Measurements from ENCODE around the gene RABEPK.
"Not testable (repeated sequence)": the region's sequence is repeated elsewhere in the genome, so short reads cannot be mapped to it uniquely, and the experiment has no call there.

The RABEPK gene

GRCh38 chr9:125235804-125236519 is 35.6 kb downstream of the RABEPK start:
- Histone ChIP-seq H3K27me3 (ENCODE audit: insufficient read depth, insufficient read length) (no peaks in the 10 kb centered on the region), H3K36me3 (ENCODE audit: insufficient read depth, insufficient read length, low read length) (peaks cover 83% of the 10 kb centered on the region), H3K9me3 (ENCODE audit: insufficient read depth, low read length) (no peaks in the 10 kb centered on the region), H3K9ac (ENCODE audit: insufficient read length, low read depth) (no peak overlapping the region), H3K4me1 (ENCODE audit: insufficient read depth, insufficient read length) (peaks cover 3% of the 10 kb centered on the region), H3K4me3 (ENCODE audit: insufficient read length, low read depth) (no peak overlapping the region)
- no peak for TF ChIP-seq ZNF274 (IDR thresholded peaks at IDR 0.05; ENCODE audit: low read depth, low read length)
- TF ChIP-seq YY1 (IDR thresholded peaks at IDR 0.05; ENCODE audit: insufficient read depth, insufficient read length): no peak
- no peak for TF ChIP-seq SUZ12 (IDR thresholded peaks at IDR 0.05; ENCODE audit: extremely low read depth, insufficient read depth, insufficient read length)
- no peak for DNase-seq (ENCODE audit: low read depth, low spot score)

- H3K4me3 ChIP-seq (ENCODE audit: insufficient read length, low read depth); H3K27me3 ChIP-seq (ENCODE audit: insufficient read depth, insufficient read length); DNase-seq (ENCODE audit: low read depth, low spot score); H3K4me1 ChIP-seq (ENCODE audit: insufficient read depth, insufficient read length); H3K9me3 ChIP-seq (ENCODE audit: insufficient read depth, low read length); H3K9ac ChIP-seq (ENCODE audit: insufficient read length, low read depth): not testable (repeated sequence)
- peaks cover 77% of the 10 kb centered on the region for H3K36me3 ChIP-seq (ENCODE audit: insufficient read depth, insufficient read length, low read length)
Observed at GRCh38 chr9:125236520-125237159, 36.3 kb downstream of the RABEPK start.

- H3K4me1 ChIP-seq (ENCODE audit: insufficient read depth, insufficient read length): peaks cover 3% of the 10 kb centered on the region
- no peaks in the 10 kb centered on the region for H3K9me3 ChIP-seq (ENCODE audit: insufficient read depth, low read length)
- no peak for DNase-seq (ENCODE audit: low read depth, low spot score)
- H3K27me3 ChIP-seq (ENCODE audit: insufficient read depth, insufficient read length): no peaks in the 10 kb centered on the region
- TF ChIP-seq ZNF274 (IDR thresholded peaks at IDR 0.05; ENCODE audit: low read depth, low read length) (no peak), YY1 (IDR thresholded peaks at IDR 0.05; ENCODE audit: insufficient read depth, insufficient read length) (no peak), SUZ12 (IDR thresholded peaks at IDR 0.05; ENCODE audit: extremely low read depth, insufficient read depth, insufficient read length) (no peak)
- no peak overlapping the region for H3K4me3 ChIP-seq (ENCODE audit: insufficient read length, low read depth)
- peaks cover 72% of the 10 kb centered on the region for H3K36me3 ChIP-seq (ENCODE audit: insufficient read depth, insufficient read length, low read length)
- H3K9ac ChIP-seq (ENCODE audit: insufficient read length, low read depth): no peak overlapping the region
Observed at GRCh38 chr9:125238127-125238914, 38.0 kb downstream of the RABEPK start.

DNA sequence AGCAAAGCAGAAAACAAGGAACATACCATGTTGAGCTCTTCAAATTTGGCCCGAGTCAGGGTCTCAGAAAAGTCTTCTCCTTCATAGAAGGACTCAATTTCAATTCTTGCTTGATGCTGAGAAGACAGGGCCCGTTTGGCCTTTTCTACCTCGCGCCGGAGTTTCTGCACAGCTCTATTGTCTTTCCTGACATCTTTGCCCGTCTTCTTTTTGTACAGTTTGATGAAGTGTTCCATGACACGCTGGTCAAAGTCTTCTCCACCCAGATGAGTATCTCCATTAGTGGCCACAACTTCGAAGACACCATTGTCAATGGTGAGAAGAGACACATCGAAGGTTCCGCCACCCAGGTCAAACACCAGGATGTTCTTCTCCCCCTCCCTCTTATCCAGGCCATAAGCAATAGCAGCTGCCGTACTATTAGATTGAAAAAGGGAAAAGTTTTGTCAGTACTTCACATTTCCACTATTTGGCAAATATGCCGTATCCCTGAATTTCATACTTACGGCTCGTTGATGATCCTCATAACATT is 38.6 kb downstream of the RABEPK start:
- H3K27me3 ChIP-seq (ENCODE audit: insufficient read depth, insufficient read length): no peaks in the 10 kb centered on the region
- H3K9me3 ChIP-seq (ENCODE audit: insufficient read depth, low read length): no peaks in the 10 kb centered on the region
- H3K9ac ChIP-seq (ENCODE audit: insufficient read length, low read depth): no peak overlapping the region
- peaks cover 3% of the 10 kb centered on the region for H3K4me1 ChIP-seq (ENCODE audit: insufficient read depth, insufficient read length)
- peaks cover 65% of the 10 kb centered on the region for H3K36me3 ChIP-seq (ENCODE audit: insufficient read depth, insufficient read length, low read length)
- no peak for TF ChIP-seq SUZ12 (IDR thresholded peaks at IDR 0.05; ENCODE audit: extremely low read depth, insufficient read depth, insufficient read length)
- no peak for TF ChIP-seq YY1 (IDR thresholded peaks at IDR 0.05; ENCODE audit: insufficient read depth, insufficient read length)
- no peak for TF ChIP-seq ZNF274 (IDR thresholded peaks at IDR 0.05; ENCODE audit: low read depth, low read length)
- peak overlapping the region; percentile 11 for H3K4me3 ChIP-seq (ENCODE audit: insufficient read length, low read depth)
- no peak for DNase-seq (ENCODE audit: low read depth, low spot score)

DNA sequence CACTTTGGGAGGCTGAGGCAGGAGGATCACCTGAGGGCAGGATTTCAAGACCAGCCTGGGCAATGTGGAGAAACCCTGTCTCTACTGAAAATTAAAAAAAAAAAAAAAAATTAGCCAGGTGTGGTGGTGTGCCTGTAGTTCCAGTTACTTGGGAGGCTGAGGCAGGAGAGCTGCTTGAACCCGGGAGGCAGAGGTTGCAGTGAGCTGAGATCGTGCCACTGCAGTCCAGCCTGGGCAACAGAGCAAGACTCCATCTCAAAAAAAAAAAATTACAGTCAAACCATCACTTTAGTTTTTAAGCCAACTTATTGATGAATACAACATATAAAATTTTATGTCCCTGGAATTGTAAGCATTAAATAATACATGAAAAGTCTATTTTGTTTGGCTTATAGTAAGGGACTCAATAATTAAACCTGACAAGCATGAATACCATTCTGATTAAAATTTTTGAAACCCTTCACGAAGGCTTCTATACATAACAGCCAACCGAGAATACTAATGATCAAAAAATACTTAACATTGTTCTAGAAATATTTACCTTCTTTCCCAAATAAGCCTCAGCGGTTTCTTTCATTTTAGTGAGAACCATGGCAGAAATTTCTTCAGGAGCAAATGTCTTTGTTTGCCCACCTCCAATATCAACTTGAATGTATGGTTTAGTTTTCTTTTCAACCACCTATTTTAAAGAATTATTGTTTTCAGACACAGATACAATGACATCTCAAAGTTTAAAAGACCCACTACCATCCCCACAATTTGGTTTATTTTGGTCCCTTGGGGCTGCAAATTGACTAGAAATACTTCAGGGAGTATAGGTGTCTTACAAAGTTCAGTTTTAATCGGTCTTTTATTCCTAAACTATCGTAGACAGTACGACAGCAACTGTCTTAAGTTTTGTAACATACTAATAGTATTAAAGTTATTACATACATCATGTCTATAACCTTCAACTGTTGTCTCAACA is 39.6 kb downstream of the RABEPK start:
- peak overlapping the region; percentile 100 for H3K4me3 ChIP-seq (ENCODE audit: insufficient read length, low read depth)
- TF ChIP-seq SUZ12 (IDR thresholded peaks at IDR 0.05; ENCODE audit: extremely low read depth, insufficient read depth, insufficient read length): no peak
- TF ChIP-seq ZNF274 (IDR thresholded peaks at IDR 0.05; ENCODE audit: low read depth, low read length): no peak
- TF ChIP-seq YY1 (IDR thresholded peaks at IDR 0.05; ENCODE audit: insufficient read depth, insufficient read length): no peak
- H3K27me3 ChIP-seq (ENCODE audit: insufficient read depth, insufficient read length): no peaks in the 10 kb centered on the region
- DNase-seq (ENCODE audit: low read depth, low spot score): no peak
- H3K36me3 ChIP-seq (ENCODE audit: insufficient read depth, insufficient read length, low read length): peaks cover 59% of the 10 kb centered on the region
- H3K4me1 ChIP-seq (ENCODE audit: insufficient read depth, insufficient read length): peaks cover under 1% of the 10 kb centered on the region
- H3K9me3 ChIP-seq (ENCODE audit: insufficient read depth, low read length): no peaks in the 10 kb centered on the region
- peak overlapping the region; percentile 96 for H3K9ac ChIP-seq (ENCODE audit: insufficient read length, low read depth)

- H3K36me3 ChIP-seq (ENCODE audit: insufficient read depth, insufficient read length, low read length): peaks cover 52% of the 10 kb centered on the region
- no peak for TF ChIP-seq ZNF274 (IDR thresholded peaks at IDR 0.05; ENCODE audit: low read depth, low read length)
- no peak for TF ChIP-seq SUZ12 (IDR thresholded peaks at IDR 0.05; ENCODE audit: extremely low read depth, insufficient read depth, insufficient read length)
- TF ChIP-seq YY1 (IDR thresholded peaks at IDR 0.05; ENCODE audit: insufficient read depth, insufficient read length): no peak
- no peak for DNase-seq (ENCODE audit: low read depth, low spot score)
Observed at GRCh38 chr9:125240649-125240999, 40.3 kb downstream of the RABEPK start.

More at GRCh38 chr9:125240649-125240999, 40.3 kb downstream of the RABEPK start:
- H3K4me3 ChIP-seq (ENCODE audit: insufficient read length, low read depth): peak overlapping the region; percentile 100
- no peaks in the 10 kb centered on the region for H3K4me1 ChIP-seq (ENCODE audit: insufficient read depth, insufficient read length)
- no peaks in the 10 kb centered on the region for H3K27me3 ChIP-seq (ENCODE audit: insufficient read depth, insufficient read length)
- peak overlapping the region; percentile 96 for H3K9ac ChIP-seq (ENCODE audit: insufficient read length, low read depth)
- no peaks in the 10 kb centered on the region for H3K9me3 ChIP-seq (ENCODE audit: insufficient read depth, low read length)

Measured in NT2/D1 (cell line).